ENCODE measurements around the gene SLC11A2. TPM values are rescaled to one million over a fixed set of nuclear protein-coding genes. Genes with fewer than 3 reads are reported as not detected.

SLC11A2 gene
- total RNA-seq, 4 donors from 2014 or later, result 29.7 to 33.0 (median 31.7) TPM

- Histone ChIP-seq H3K9me3 (no peaks in the 10 kb centered on the region), H3K4me3 (no peak overlapping the region), H3K4me1 (peaks cover 29 to 50% (median 46%) of the 10 kb centered on the region in 4 donors), H3K27me3 (no peaks in the 10 kb centered on the region), H3K36me3 (peaks cover 0 to 8% (median 5%) of the 10 kb centered on the region in 4 donors), H3K27ac (replicated peaks in 1 of 4) (no peak overlapping the region)
- TF ChIP-seq EP300 (IDR thresholded peaks at IDR 0.05), result no peak
- TF ChIP-seq CTCF (IDR thresholded peaks at IDR 0.05), result no peak
- TF ChIP-seq POLR2A (IDR thresholded peaks at IDR 0.05; ENCODE audit: low read depth), result no peak
- no peak for TF ChIP-seq POLR2AphosphoS5 (IDR thresholded peaks at IDR 0.05)
- DNase-seq (ENCODE audit: extremely low spot score), result no peak
- intact Hi-C loops (cut with DNase I), result no loop called here
- 100% methylated on average over 1 of the region's 1 CpG for WGBS
Observed at GRCh38 chr12:50937653-50938052, 88.5 kb downstream of the SLC11A2 start.

GRCh38 chr12:50936821-50937530 lies 89.2 kb downstream of the SLC11A2 start:
- Histone ChIP-seq H3K4me3 (no peak overlapping the region), H3K9me3 (no peaks in the 10 kb centered on the region), H3K36me3 (peaks cover 0 to 8% (median 8%) of the 10 kb centered on the region in 4 donors), H3K27ac (replicated peaks in 1 of 4) (peak overlapping the region in 1 of 4 donors; percentile 11), H3K4me1 (peaks cover 31 to 56% (median 52%) of the 10 kb centered on the region in 4 donors), H3K27me3 (no peaks in the 10 kb centered on the region)
- DNase-seq (ENCODE audit: extremely low spot score), result no peak
- WGBS, result 75% methylated on average over 7 of the region's 9 CpGs
- TF ChIP-seq EP300 (IDR thresholded peaks at IDR 0.05) (no peak), CTCF (IDR thresholded peaks at IDR 0.05) (no peak), POLR2A (IDR thresholded peaks at IDR 0.05; ENCODE audit: low read depth) (no peak), POLR2AphosphoS5 (IDR thresholded peaks at IDR 0.05) (no peak)
- intact Hi-C loops (cut with DNase I), result no loop called here

GRCh38 chr12:50934981-50935807 lies 91.0 kb downstream of the SLC11A2 start:
- Histone ChIP-seq H3K9me3 (no peaks in the 10 kb centered on the region), H3K27ac (replicated peaks in 1 of 4) (peak overlapping the region; percentile 61 to 79 (median 76)), H3K27me3 (no peaks in the 10 kb centered on the region), H3K4me3 (peak overlapping the region in 2 of 4 donors; percentile 10 to 28), H3K4me1 (peaks cover 31 to 74% (median 67%) of the 10 kb centered on the region in 4 donors), H3K36me3 (peaks cover 12 to 25% (median 19%) of the 10 kb centered on the region in 4 donors)
- no peak for DNase-seq (ENCODE audit: extremely low spot score)
- WGBS, result 56% methylated on average over 6 of the region's 6 CpGs
- TF ChIP-seq POLR2AphosphoS5 (IDR thresholded peaks at IDR 0.05), result no peak
- TF ChIP-seq EP300 (IDR thresholded peaks at IDR 0.05), result no peak
- TF ChIP-seq POLR2A (IDR thresholded peaks at IDR 0.05; ENCODE audit: low read depth), result no peak
- no peak for TF ChIP-seq CTCF (IDR thresholded peaks at IDR 0.05)
- intact Hi-C loops (cut with DNase I), result no loop called here

- Histone ChIP-seq H3K4me3 (peak overlapping the region in 2 of 4 donors; percentile 10 to 28), H3K27ac (replicated peaks in 1 of 4) (peak overlapping the region; percentile 61 to 79 (median 76)), H3K4me1 (peaks cover 34 to 82% (median 74%) of the 10 kb centered on the region in 4 donors), H3K9me3 (no peaks in the 10 kb centered on the region), H3K27me3 (no peaks in the 10 kb centered on the region), H3K36me3 (peaks cover 17 to 30% (median 26%) of the 10 kb centered on the region in 4 donors)
- intact Hi-C loops (cut with DNase I), result no loop called here
- WGBS, result 41% methylated on average over 3 of the region's 3 CpGs
- no peak for TF ChIP-seq POLR2A (IDR thresholded peaks at IDR 0.05; ENCODE audit: low read depth)
- no peak for TF ChIP-seq POLR2AphosphoS5 (IDR thresholded peaks at IDR 0.05)
- TF ChIP-seq EP300 (IDR thresholded peaks at IDR 0.05), result no peak
- TF ChIP-seq CTCF (IDR thresholded peaks at IDR 0.05), result no peak
- no peak for DNase-seq (ENCODE audit: extremely low spot score)
Observed at GRCh38 chr12:50934371-50934851, 91.8 kb downstream of the SLC11A2 start.
